ENCODE data around the gene ATAD3C. TPM values are rescaled to one million over a fixed set of nuclear protein-coding genes. Genes with fewer than 3 reads are reported as not detected.

Gene ATAD3C
- total RNA-seq, 1 donor from 2014 or later, result 1.8 TPM

DNA sequence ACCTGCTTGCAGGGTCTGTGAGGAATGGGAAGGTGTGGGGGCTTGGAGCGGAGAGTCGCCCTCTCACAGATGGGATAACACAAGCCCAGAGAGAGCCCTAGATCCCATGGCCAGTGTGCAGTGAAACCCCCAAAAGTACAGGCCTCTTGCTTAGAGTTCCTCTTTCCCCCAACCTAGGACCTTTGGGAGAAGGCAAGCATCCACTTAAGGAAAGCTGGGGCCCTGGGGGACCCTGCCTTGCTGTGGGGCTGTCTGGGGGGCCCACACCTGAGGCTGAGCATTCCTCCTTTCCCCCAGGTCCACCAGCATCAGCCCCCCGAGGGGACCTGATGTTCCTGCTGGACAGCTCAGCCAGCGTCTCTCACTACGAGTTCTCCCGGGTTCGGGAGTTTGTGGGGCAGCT lies 12.9 kb upstream of the ATAD3C start:
- Mint-ChIP-seq H3K27me3 (ENCODE audit: low read depth, unreplicated experiment) (no peaks in the 10 kb centered on the region), H3K9me3 (ENCODE audit: unreplicated experiment) (no peaks in the 10 kb centered on the region), H3K4me3 (ENCODE audit: unreplicated experiment) (peak overlapping the region; percentile 84), H3K36me3 (ENCODE audit: low read depth, unreplicated experiment) (no peaks in the 10 kb centered on the region), H3K4me1 (ENCODE audit: low read depth, unreplicated experiment) (peaks cover 12% of the 10 kb centered on the region), H3K27ac (ENCODE audit: unreplicated experiment) (no peak overlapping the region)
- no peak overlapping the region for H2AFZ ChIP-seq (ENCODE audit: low read depth, low read length)
- DNase-seq (ENCODE audit: low read depth) (no peak), FAIRE-seq (no peak)
- peaks cover 28% of the 10 kb centered on the region for H3K4me1 ChIP-seq (ENCODE audit: insufficient read depth, low read length)
- no peak overlapping the region for H3K9ac ChIP-seq (ENCODE audit: low read length)
- H3K4me3 ChIP-seq (ENCODE audit: insufficient read depth, low read depth, low read length), result no peak overlapping the region
- H3K4me2 ChIP-seq (ENCODE audit: low read length), result peak overlapping the region; percentile 85
- no peak overlapping the region for H3K27ac ChIP-seq (ENCODE audit: low read depth, low read length)
- H4K20me1 ChIP-seq (ENCODE audit: insufficient read depth, low read length), result peaks cover 6% of the 10 kb centered on the region
- H3K9me3 ChIP-seq (ENCODE audit: insufficient read depth, low read depth, low read length), result no peaks in the 10 kb centered on the region
- H3K27me3 ChIP-seq (ENCODE audit: insufficient read depth, low read length), result no peaks in the 10 kb centered on the region
- no peaks in the 10 kb centered on the region for H3K36me3 ChIP-seq (ENCODE audit: insufficient read depth, low read length)
- no peak for TF ChIP-seq EZH2 (IDR thresholded peaks at IDR 0.05; ENCODE audit: insufficient read depth, low read length)
- TF ChIP-seq, protein P1, sequence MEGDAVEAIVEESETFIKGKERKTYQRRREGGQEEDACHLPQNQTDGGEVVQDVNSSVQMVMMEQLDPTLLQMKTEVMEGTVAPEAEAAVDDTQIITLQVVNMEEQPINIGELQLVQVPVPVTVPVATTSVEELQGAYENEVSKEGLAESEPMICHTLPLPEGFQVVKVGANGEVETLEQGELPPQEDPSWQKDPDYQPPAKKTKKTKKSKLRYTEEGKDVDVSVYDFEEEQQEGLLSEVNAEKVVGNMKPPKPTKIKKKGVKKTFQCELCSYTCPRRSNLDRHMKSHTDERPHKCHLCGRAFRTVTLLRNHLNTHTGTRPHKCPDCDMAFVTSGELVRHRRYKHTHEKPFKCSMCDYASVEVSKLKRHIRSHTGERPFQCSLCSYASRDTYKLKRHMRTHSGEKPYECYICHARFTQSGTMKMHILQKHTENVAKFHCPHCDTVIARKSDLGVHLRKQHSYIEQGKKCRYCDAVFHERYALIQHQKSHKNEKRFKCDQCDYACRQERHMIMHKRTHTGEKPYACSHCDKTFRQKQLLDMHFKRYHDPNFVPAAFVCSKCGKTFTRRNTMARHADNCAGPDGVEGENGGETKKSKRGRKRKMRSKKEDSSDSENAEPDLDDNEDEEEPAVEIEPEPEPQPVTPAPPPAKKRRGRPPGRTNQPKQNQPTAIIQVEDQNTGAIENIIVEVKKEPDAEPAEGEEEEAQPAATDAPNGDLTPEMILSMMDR (IDR thresholded peaks at IDR 0.05; ENCODE audit: insufficient read depth, low read depth, low read length), result no peak
- H3K79me2 ChIP-seq (ENCODE audit: insufficient read depth, low read length), result no peaks in the 10 kb centered on the region

DNA sequence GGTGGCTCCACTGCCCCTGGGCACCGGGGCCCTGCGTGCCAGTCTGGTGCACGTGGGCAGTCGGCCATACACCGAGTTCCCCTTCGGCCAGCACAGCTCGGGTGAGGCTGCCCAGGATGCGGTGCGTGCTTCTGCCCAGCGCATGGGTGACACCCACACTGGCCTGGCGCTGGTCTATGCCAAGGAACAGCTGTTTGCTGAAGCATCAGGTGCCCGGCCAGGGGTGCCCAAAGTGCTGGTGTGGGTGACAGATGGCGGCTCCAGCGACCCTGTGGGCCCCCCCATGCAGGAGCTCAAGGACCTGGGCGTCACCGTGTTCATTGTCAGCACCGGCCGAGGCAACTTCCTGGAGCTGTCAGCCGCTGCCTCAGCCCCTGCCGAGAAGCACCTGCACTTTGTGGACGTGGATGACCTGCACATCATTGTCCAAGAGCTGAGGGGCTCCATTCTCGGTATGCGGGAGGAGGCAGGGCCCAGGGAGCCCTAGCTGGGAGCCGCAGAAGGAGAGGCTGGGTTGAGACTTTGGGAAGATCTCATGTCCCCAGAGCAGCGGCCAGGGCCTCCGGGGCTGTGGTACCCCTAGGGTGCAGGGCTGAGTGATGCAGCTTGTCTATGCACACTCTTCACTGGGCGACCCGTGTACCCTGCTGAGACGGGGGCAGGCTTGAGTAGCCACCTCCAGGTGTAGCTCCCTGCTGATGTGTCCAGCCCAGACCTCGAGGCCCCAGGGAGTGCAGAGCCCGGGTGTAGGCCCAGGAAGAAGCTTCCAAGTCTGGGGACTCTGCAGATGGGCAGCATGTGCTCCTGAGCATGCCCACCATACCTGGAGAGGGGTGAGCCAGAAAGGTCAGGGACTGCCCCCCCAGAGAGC lies 12.2 kb upstream of the ATAD3C start:
- H3K27ac Mint-ChIP-seq (ENCODE audit: unreplicated experiment), result no peak overlapping the region

More for the DNA sequence above, 12.2 kb upstream of the ATAD3C start:
- no peaks in the 10 kb centered on the region for H3K36me3 Mint-ChIP-seq (ENCODE audit: low read depth, unreplicated experiment)
- Histone ChIP-seq H4K20me1 (ENCODE audit: insufficient read depth, low read length) (peaks cover 6% of the 10 kb centered on the region), H3K9ac (ENCODE audit: low read length) (no peak overlapping the region), H3K4me2 (ENCODE audit: low read length) (no peak overlapping the region), H3K79me2 (ENCODE audit: insufficient read depth, low read length) (no peaks in the 10 kb centered on the region), H2AFZ (ENCODE audit: low read depth, low read length) (no peak overlapping the region), H3K36me3 (ENCODE audit: insufficient read depth, low read length) (no peaks in the 10 kb centered on the region), H3K27me3 (ENCODE audit: insufficient read depth, low read length) (no peaks in the 10 kb centered on the region), H3K4me1 (ENCODE audit: insufficient read depth, low read length) (peaks cover 28% of the 10 kb centered on the region), H3K27ac (ENCODE audit: low read depth, low read length) (no peak overlapping the region), H3K4me3 (ENCODE audit: insufficient read depth, low read depth, low read length) (no peak overlapping the region), H3K9me3 (ENCODE audit: insufficient read depth, low read depth, low read length) (no peaks in the 10 kb centered on the region)
- H3K27me3 Mint-ChIP-seq (ENCODE audit: low read depth, unreplicated experiment), result no peaks in the 10 kb centered on the region
- H3K9me3 Mint-ChIP-seq (ENCODE audit: unreplicated experiment), result no peaks in the 10 kb centered on the region
- TF ChIP-seq EZH2 (IDR thresholded peaks at IDR 0.05; ENCODE audit: insufficient read depth, low read length), result no peak
- TF ChIP-seq, protein P1 (IDR thresholded peaks at IDR 0.05; ENCODE audit: insufficient read depth, low read depth, low read length), result no peak
- DNase-seq (ENCODE audit: low read depth), result no peak
- peaks cover 10% of the 10 kb centered on the region for H3K4me1 Mint-ChIP-seq (ENCODE audit: low read depth, unreplicated experiment)
- no peak overlapping the region for H3K4me3 Mint-ChIP-seq (ENCODE audit: unreplicated experiment)
- FAIRE-seq, result no peak
